ES-I3 (cell line): Measurements from ENCODE around the gene KCNQ1.
"Not testable (repeated sequence)": the region's sequence is repeated elsewhere in the genome, so short reads cannot be mapped to it uniquely, and the experiment has no call there.

Experiments
- H3K36me3 ChIP-seq: 2 replicates; pipeline ENCODE4 v1.6.1; 2013; ENCODE audit warnings: mild to moderate bottlenecking, low read length, control low read depth, moderate library complexity; ENCODE audit not compliant: insufficient read depth
- H3K4me1 ChIP-seq: 2 replicates; pipeline ENCODE4 v1.6.1; 2013; ENCODE audit warnings: mild to moderate bottlenecking, control low read depth, low read length; ENCODE audit not compliant: insufficient read depth
- H3K9ac ChIP-seq: 2 replicates; pipeline ENCODE4 v1.6.1; 2013; ENCODE audit warnings: low read depth, mild to moderate bottlenecking, low read length, moderate library complexity
- H3K9me3 ChIP-seq: 2 replicates; pipeline ENCODE4 v1.6.1; 2013; ENCODE audit warnings: mild to moderate bottlenecking, low read length, moderate library complexity; ENCODE audit not compliant: control insufficient read depth, insufficient read depth

KCNQ1 gene

DNA sequence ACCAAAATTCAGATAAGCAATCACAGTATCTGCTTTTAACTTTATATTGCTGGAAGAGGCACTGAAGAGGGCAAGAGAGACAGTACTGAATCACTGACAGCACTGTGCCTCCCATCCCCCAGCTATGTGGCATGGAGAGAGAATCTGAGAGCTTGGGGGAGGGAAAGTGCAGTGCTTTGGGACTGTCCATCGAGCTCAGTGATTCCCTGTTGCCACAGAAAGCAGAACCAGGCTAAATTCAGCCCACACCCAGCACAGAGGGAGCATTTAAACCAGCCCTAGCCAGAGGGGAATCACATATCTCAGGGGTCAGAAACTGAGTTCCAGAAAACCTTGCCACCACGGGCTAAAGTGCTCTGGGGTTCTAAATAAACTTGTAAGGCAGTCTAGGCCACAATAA lies 44.3 kb downstream of the KCNQ1 start:
- Histone ChIP-seq H3K9me3 (peaks cover 8% of the 10 kb centered on the region; the same call in 1 of the 2 replicates), H3K9ac (no peak overlapping the region), H3K36me3 (no peaks in the 10 kb centered on the region), H3K4me1 (no peaks in the 10 kb centered on the region)

DNA sequence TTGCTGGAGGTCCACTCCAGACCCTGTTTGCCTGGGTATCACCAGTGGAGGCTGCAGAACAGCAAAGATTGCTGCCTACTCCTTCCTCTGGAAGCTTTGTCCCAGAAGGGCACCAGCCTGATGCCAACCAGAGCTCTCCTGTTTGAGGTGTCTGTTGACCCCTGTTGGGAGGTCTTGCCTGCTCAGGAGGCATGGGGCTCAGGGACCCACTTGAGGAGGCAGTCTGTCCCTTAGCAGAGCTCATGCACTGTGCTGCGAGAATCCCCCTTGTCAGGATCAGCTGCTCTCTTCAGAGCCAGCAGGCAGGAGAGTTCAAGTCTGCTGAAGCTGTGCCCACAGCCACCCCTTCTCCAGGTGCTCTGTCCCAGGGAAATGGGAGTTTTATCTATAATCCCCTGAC lies 53.1 kb downstream of the KCNQ1 start:
- H3K9ac ChIP-seq, H3K9me3 ChIP-seq, H3K36me3 ChIP-seq, H3K4me1 ChIP-seq: not testable (repeated sequence)

DNA sequence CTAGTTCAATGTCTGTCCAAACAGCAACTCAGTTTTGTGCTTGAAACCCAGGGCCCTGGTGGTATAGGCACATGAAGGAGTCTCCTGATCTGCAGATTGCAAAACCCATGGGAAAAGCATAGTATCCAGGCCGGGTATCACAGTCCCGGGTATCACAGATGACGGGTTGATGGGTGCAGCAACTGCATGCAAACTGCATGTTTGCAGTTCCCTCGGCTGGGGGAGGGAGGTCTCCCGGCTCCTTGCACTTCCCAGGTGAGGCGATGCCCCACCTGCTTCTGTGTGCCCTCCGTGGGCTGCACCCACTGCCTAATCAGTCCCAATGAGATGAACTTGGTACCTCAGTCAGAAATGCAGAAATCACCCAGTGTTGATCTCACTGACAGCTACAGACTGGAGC lies 53.9 kb downstream of the KCNQ1 start:
- Histone ChIP-seq H3K9me3 (no peaks in the 10 kb centered on the region), H3K9ac (no peak overlapping the region), H3K4me1 (no peaks in the 10 kb centered on the region), H3K36me3 (no peaks in the 10 kb centered on the region)

DNA sequence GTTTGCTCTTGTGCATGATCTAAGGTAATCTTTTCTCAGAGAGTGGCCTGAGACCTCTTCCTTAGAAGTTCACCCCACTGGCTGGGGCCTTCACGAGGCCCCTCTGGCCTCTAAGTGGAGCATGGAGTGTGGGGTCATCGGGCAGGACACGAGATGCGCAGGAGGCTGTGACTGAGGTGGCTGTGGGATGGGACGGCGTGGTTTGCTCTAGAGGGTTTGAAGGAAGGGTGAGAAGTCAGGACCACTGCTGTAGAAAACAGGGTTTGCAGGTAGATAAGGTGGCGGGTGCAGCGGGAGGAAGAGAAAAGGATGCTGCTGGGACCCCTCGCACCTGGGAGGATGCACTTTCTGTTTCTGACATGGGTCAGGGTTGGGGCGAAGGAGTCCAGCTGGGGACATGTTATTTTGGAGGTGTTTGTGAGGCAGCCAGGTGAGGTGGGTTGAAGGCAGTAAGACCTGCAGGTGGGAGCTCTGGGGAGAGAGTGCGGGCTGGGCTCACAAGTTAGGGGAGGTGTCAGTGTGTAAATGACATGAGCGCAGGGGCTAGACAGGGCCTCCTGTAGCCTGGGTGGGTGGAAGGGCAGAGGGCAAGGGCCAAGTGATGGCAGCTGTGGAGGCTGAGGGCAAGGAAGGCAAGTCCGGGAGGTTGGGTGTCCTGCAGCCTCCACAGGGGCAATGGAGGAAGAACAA lies 62.5 kb downstream of the KCNQ1 start:
- no peaks in the 10 kb centered on the region for H3K9me3 ChIP-seq

DNA sequence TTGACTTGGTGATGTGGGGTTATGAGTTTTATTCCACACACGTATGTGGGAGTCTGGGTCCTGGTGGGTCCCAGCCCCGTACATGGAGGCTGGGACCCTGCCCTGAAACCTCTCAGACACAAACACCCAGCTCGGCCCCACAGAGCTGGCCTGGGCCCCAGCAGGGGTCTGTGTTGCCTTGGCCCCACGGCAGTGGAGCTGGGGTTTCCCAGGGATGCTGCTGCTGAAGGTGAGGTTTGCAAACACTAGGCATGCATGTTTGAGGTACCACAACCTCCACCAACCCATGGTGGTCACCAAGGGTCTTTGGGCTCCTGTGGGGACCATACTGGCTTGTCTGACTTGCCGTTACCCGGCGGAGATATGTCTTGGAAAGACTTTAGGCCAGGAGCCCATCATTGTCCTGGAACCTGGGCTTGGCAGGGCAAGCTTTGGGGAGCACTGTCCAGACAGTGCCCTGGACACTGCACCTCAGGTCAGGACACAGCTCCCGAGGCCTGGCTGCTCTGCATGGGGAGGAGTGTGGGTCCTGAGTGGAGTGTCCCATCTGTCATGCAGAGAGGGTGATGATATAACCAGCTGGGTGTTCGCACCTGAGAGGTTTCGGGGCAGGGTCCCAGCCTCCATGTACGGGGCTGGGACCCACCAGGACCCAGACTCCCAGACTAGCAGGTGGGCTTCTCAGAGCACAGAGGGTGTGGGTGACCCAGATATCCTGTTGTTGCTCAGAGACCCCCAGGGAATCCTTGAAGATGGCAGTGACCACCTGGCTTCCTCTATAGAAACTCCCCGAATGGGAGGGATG lies 63.3 kb downstream of the KCNQ1 start:
- H3K9ac ChIP-seq = no peak overlapping the region
- no peaks in the 10 kb centered on the region for H3K4me1 ChIP-seq
- H3K9me3 ChIP-seq = no peaks in the 10 kb centered on the region
- no peaks in the 10 kb centered on the region for H3K36me3 ChIP-seq

More for the DNA sequence above, 62.5 kb downstream of the KCNQ1 start:
- H3K4me1 ChIP-seq = no peaks in the 10 kb centered on the region
- no peak overlapping the region for H3K9ac ChIP-seq
- H3K36me3 ChIP-seq = no peaks in the 10 kb centered on the region

DNA sequence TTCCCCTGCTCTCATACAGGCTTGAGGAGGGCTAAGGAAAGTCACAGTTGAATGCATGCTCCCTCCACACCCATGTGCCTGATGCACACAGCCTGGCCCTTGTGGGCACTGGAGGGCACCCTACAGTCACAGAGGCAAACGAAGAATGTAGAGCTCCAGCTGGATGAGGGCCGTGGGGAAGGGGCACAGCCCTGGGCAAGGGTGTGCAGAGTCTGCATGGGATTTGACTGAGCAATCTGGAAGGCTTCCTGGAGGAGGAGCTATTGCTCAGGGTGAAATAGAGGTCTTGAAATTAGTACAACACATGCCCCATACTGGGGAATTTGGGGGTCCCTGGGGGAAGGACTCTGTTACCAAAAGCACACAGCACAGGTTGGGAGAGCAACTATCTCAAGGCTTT lies 64.0 kb downstream of the KCNQ1 start:
- Histone ChIP-seq H3K36me3 (no peaks in the 10 kb centered on the region), H3K9ac (no peak overlapping the region), H3K9me3 (no peaks in the 10 kb centered on the region), H3K4me1 (no peaks in the 10 kb centered on the region)

DNA sequence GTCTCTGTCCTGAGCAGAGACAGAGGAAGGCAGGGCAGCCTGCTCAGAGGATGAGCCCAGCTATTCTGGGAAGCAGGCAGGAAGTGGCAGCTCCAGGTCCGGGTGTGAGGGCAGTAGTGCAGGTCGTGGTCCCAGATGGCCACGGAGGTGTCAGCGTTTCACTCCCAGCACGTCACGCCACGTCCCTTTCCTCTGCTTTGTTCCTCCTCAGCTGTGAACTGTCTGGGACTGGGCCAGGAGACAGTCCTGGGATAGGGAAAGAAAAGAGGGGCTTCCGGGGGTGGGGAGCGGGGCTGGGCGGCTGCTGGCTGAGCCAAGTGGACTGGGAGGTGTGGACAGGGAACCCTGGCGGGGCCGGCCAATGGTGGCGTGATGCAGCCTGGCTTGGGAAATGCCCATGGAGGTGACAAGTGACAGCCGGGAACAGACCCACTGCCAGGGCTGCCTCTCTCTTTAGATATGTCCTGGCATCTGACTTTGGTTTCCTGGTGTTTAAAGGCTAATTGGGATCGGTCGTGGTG lies 64.7 kb downstream of the KCNQ1 start:
- H3K9me3 ChIP-seq = no peaks in the 10 kb centered on the region
- no peaks in the 10 kb centered on the region for H3K36me3 ChIP-seq
- H3K9ac ChIP-seq = no peak overlapping the region
- no peaks in the 10 kb centered on the region for H3K4me1 ChIP-seq

DNA sequence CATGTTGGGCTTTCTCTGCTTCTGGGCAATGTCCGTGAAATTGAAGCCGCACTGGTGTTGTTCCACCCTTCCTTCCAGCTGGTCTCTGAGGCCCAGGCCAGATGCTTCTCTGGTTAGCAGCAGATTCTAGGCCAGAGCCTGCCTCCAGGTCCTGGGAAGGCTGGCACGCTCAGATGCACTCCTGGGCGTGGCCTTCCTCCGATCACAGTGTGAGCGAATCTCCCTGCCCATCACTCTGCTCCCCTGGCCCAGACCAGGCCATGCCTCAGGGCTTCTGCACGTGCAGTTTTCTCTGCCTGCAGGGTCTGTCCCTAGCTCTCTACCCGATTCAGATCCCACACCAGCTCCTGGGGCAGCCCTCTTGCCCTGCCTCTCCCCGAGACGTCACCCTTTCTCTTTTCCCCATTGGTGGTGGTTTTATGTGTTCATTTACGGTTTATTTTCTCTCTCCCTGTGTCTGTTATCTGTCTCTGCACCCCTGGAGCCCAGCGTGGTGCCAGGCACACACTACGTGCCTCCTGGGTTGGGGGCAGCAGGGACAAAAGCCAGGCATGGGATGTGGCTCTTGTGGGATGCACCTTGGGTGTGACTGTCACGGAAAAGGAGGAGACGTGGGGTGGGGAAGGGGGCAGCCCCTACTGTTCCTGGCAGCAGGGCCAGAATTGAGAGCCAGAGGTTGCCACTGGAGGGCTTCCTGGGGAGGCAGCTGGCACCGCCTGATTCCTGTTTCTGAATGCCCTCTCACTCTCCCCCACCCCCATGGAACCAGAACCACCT lies 66.0 kb downstream of the KCNQ1 start:
- Histone ChIP-seq H3K36me3 (no peaks in the 10 kb centered on the region), H3K9me3 (no peaks in the 10 kb centered on the region), H3K4me1 (no peaks in the 10 kb centered on the region), H3K9ac (no peak overlapping the region)

DNA sequence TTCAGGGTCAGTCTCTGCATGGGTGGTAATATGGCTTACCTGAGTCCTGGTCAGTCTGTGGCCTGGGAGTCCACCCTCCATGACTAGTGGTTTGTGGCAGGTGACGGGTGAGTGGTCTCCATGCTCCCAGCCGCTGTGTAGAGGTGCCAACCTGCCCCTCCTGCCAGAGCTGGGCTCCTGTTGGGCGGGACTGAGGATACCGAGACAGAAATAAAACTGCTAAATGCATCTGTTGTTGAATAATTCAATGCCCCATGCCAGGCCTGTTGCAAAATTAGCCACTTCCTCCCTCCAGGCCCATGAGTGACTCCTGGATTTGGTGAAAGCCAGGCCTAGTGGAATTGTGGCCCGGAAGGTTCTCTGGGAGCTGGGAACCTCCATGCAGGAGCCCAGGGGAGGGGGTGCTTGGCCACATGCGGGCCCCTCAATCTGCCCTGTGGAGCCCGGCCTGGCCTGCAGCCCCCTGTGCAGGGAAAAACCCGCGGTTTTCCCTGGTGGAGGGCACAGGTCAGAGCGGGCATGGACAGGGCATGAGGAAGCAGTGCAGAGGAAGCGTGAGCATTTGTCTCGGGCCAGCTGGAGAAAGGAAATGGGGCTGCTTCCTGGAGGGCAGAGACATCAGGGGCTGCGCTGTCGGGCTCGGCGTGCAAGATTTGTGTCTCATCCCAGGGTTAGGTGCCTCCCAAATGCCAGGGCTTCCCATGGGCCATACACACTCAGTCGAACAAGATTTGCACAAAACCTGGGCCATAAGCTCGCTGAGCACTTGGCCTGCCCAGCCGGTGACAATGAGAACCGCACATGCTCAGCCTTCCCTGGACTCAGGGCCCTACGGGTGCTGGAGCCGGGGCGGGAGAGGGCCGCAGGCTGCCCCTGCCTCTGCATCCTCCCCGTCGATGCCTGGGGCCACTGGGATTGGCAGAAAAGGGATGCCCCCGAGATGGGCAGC lies 66.9 kb downstream of the KCNQ1 start:
- Histone ChIP-seq H3K9ac (no peak overlapping the region), H3K4me1 (no peaks in the 10 kb centered on the region), H3K9me3 (no peaks in the 10 kb centered on the region), H3K36me3 (no peaks in the 10 kb centered on the region)

DNA sequence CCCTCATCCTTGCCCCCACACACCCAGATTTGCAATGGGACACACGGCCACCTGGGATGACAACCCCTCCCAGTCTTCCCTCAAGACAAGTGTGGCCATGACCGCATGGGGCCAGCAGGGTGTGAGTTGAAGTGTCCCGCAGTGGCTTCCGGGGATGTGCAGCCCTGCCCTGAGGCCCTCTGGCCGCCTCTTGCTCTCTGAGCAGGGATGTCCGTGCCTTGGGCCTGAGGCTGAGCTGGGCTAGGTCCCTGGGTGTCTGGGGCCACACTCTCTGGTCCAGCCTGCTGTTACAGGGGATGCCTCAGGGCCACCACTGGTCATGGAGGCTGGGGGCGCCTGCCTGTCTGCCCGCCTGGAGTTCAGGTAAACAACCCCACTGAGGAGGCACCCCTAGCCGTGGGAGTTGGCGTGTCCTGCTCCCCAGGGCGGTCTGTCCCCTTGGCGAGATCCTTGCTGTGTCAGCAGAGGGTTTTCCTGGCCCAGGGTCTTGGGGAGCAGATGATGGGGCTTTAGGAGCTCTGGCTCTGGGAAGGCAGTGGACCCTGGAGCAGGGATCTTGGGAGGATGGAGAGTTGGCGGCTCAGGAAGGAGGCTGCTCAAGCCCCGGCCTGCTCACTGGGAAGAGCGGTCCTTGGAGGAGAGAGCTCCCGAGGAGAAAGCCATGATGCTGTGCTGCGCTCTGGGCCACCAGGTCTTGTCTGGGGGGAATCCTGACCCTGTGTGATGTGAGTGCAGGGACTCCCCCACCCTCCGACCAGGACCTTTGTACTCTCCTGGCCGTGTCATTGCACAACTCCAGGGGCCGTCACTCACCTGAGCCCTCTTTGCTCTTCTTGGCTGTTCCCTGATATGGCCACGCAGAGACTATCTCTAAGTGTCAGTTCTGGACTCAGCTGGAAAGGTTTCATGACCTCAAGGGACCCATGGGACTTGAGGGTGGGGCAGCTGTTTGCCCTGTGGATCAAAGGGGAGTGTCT lies 67.9 kb downstream of the KCNQ1 start:
- Histone ChIP-seq H3K9ac (no peak overlapping the region), H3K4me1 (no peaks in the 10 kb centered on the region), H3K9me3 (no peaks in the 10 kb centered on the region), H3K36me3 (no peaks in the 10 kb centered on the region)

DNA sequence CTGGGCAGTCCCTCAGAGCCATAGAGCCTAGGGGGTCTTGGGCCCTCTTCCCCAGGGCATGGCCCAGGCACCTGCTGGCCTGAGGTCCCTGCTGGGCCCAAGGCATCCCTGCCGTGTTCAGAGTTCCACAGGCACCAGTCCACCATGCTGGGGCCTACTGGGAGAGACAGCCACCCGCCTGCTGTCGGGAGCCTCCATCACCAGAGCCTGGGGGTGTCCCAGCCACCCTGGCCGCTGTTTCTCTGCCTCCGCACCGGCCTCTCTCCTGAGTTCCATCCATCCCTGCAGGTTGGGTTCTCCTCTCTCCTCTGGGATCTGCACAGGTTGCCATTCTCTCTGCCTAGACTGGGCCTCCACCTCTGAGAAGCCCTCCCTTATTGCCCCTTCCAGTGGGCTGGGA lies 68.6 kb downstream of the KCNQ1 start:
- H3K9ac ChIP-seq = no peak overlapping the region
- H3K4me1 ChIP-seq = no peaks in the 10 kb centered on the region
- no peaks in the 10 kb centered on the region for H3K36me3 ChIP-seq
- H3K9me3 ChIP-seq = no peaks in the 10 kb centered on the region

DNA sequence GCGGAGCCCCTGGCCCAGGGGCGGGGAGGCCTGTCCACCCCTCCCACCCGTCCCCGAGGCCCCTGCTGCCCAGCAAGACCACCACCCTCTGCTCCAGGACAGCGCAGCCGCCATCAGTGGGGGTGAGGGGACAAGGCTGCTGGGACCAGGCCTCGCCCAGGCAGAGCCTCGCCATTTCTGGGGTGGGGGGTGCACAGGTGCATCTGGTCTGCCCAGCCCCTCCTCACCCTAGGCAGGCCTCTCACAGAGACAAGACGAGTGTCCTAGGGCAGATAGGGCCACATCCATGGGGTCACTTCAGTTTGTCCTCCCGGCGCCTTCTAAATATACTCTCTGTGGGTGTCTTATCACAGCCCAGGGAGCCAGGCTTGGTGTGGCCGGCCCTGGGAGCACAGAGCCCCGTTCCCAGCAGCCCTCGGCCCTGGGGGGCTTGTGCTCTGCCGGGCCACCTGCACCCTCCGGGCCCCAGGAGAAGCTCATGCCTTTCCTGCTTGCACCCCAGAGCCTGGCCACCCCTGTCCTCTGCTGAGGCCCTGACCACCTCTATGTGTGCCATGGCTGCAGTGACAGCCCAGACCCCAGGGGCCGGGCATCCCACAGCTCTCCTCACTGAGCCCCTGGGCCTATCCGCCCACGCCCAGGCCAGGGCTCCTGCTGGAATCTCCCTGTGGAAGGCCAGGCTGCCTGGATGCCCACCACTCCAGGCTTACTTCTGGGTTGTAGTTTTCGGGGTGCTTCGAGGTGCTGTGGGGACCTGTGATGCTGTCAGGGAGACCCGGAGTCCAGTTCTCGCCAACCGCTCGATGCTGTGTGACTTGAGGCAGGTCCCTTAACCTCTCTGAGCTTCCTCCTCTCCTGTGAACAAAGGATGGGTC lies 70.8 kb downstream of the KCNQ1 start:
- Histone ChIP-seq H3K9me3 (no peaks in the 10 kb centered on the region), H3K36me3 (no peaks in the 10 kb centered on the region), H3K9ac (no peak overlapping the region), H3K4me1 (no peaks in the 10 kb centered on the region)
